H4 (cell line): ENCODE data around the gene LYL1. TPM values are rescaled to one million over a fixed set of nuclear protein-coding genes. Genes with fewer than 3 reads are reported as not detected.
A peak's percentile ranks its signal among the peaks of the same experiment; 100 is the strongest.

Experiments
- DNase-seq: peaks from one replicate; pipeline ENCODE4 v3.0.0-alpha.2; 2015; ENCODE audit warnings: low spot score
- total RNA-seq: library from RNA; depleted of rRNA; stranded (reverse); fragments of >200 nt; shearing (Covaris generic); gene quantifications from 2 replicates; pipeline ENCODE4 v1.2.3, GENCODE V29; 2014

Gene LYL1
- total RNA-seq, 1 experiment from 2014 or later: not detected

- no peak for DNase-seq
These were observed 26.7 kb upstream of the LYL1 start for GRCh38 chr19:13129384-13129783.

DNA sequence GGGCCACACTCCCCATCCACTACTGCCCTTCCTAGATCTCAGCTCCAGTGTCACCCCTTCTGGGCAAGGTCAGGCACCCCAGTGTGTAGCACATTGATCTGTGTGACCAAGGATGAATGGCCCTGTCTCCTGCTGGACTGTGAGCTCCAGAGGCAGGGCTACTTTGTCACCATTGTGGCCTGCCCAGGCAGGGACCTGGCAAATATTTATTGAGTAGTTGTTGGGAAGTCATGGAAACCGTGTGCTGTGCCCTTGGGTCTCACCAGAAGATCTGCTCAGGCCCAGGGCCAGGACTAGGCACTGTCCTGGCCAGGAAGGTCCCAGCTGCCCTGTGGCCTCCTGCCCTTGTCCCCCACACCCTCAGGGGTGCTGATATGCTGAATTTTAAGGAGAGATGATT is 25.9 kb upstream of the LYL1 start:
- DNase-seq: no peak

GRCh38 chr19:13127811-13128575 is 25.3 kb upstream of the LYL1 start:
- DNase-seq: no peak

DNA sequence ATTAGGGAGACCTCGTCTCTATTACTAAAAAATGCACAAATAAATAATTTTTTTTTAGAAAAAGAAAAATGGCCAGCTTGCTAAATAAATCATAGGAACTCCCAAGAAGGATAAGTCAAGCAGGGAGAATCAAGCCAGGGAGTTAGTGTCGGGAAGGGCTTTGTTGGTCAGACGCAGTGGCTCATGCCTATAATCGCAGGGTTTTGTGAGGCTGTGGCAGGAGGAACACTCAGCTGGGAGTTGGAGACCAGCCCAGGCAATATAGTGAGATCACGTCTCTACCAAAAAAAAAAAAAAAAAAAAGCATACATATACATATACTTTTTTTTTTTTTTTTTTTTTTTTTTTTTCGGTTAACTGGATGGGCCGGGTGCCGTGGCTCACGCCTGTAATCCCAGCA is 24.4 kb upstream of the LYL1 start:
- no peak for DNase-seq

DNA sequence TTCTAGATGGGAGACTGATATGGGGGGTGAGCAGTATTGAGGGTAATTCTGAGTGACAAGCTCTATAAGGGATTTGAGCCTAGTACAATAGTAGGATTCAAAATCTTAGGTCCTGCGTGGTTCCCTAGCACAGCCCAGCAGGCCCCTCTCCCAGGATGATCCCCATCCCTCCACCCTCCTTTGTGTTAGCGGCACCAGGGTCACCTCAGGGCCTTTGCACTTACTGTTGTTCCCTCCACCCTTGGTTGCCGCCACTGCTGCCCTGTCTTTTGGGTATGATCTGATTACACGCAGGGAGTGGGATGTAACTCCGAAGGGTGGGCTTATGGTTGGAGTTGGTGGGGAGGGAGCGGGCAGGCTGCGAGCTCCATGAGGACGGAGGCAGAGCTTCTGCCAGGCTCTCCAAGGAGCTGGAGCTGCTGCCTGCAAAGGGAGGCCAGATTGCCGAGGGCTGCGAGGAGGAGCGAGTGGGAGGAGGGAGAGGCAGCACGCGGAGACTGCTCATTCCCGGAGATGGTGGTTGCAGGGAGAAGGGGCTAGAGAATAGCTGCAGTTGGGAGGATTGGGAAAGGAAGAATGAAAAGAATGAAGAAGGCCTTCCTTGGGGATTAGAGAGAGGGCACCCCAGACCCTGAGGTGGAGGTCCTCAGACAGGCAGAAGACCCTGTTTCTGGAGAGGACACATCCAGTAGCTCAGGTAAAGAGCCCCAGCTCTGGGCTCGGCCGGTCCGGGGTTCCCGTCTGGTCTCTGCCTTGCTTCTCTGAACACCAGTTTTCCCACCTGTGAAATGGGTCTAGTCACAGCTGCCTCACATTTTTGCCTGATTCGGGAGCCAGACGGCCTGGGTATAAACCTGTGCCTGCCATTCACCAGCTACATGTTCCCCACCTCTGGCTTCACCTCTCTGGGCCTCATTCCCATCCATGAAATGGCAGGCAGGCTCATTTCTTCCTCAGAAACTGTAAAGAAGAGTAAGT is 20.6 kb upstream of the LYL1 start:
- no peak for DNase-seq

- DNase-seq: no peak
These were observed 19.7 kb upstream of the LYL1 start for GRCh38 chr19:13122275-13122878.

DNA sequence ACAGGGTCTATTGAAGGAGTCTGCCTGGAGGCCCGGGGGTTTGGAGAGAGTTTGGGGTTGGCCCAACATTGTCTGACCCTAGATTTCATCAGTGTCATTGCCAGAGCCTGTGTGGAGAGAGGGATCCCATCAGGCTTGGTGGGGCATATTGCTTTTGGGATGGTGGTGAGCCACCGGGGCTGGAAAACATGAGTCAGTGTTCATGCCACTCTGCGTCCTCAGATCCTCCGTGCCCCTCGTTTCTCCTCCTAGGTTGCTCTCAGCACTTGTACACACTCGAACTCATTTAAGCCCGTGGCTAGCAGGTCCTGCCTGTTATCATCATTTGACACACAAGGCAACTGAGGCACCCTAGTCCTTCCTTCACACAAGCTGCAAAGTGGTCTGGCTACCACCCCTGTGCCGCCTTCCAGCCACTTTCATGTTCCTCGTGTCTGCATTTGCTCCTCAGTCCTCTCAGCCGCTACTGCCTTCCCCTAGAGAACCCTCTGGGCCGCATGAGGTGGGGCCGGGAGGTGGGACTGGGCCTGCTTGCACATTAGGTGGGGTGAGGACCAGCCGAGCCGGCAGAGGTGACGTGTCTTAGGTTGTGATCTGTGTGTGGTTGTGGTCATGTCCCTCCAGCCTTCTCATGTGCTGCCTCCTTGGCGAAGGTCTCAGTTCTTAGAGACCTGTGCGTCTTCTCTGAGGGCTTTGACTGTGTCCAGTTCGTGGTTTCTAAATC is 19.1 kb upstream of the LYL1 start:
- DNase-seq: no peak

GRCh38 chr19:13120817-13121216 is 18.2 kb upstream of the LYL1 start:
- no peak for DNase-seq

DNA sequence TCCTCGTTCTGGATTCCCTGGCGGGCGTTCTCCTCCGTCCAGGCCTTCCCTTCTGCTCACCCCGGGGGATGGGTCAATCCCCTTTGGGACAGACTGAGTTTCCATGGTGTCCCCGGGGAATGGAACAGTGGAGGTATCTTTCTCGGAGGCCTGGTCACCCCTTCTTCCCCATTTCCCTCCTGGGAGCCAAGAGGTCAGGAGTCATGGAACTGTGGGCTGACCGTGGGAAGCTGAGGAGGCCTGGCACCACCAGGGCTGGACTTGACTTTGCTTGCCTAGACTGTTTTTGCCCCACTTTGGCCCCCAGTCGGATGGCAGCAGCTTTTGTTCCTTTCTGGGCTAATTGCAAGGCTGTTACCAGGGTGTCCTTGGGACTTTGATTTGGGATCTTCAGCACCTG is 17.4 kb upstream of the LYL1 start:
- DNase-seq: no peak

GRCh38 chr19:13119627-13120026 is 17.0 kb upstream of the LYL1 start:
- no peak for DNase-seq

GRCh38 chr19:13118424-13119193 is 16.0 kb upstream of the LYL1 start:
- peak; percentile 38 for DNase-seq

DNA sequence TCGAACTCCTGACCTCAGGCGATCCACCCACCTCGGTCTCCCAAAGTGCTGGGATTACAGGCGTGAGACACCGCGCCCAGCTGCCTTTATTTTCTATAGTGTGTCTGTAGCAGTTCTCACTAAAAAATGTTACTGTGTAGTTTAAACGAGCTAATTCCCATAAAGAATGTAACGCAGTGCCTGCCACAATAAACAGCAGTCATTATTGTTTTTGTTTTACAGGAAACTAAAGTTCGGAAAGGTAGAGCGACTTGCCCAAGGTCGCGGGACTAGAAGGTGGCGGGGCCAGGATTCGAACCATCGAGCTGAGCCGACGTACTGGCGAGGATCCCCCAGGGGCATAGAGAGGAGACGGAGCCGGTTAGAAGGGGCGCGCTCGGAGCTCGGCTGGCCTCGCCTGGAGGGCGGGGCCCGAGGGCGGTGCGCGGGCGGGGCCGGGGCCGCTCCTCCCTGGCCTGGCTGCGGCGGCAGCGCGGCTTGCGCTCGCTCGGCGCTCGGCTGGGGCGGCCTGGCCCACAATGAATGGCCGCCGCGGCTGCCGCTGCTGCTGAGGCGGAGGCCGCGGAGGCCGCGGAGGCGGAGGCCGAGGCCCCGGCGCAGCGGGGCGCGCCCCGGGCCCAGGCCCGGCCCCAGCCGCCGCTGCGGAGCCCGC is 15.2 kb upstream of the LYL1 start, which contains the start of gene NACC1:
Gene NACC1 (plus strand): TSS at position 493 of the 652 bp plus-strand sequence. CDS start 16,944 bp downstream, outside the sequence.
- peak; percentile 81 for DNase-seq

- DNase-seq: no peak
These were observed 14.6 kb upstream of the LYL1 start for GRCh38 chr19:13117176-13117771.

- peak; percentile 90 for DNase-seq
These were observed 13.9 kb upstream of the LYL1 start, which contains the start of gene TRMT1 for GRCh38 chr19:13116282-13117175. Gene TRMT1 (minus strand): TSS chr19:13116740. CDS start chr19:13116399, 341 bp downstream.

GRCh38 chr19:13115936-13116281 is 13.3 kb upstream of the LYL1 start:
- DNase-seq: no peak

- DNase-seq: no peak
These were observed 9.9 kb upstream of the LYL1 start for GRCh38 chr19:13112555-13112954.

DNA sequence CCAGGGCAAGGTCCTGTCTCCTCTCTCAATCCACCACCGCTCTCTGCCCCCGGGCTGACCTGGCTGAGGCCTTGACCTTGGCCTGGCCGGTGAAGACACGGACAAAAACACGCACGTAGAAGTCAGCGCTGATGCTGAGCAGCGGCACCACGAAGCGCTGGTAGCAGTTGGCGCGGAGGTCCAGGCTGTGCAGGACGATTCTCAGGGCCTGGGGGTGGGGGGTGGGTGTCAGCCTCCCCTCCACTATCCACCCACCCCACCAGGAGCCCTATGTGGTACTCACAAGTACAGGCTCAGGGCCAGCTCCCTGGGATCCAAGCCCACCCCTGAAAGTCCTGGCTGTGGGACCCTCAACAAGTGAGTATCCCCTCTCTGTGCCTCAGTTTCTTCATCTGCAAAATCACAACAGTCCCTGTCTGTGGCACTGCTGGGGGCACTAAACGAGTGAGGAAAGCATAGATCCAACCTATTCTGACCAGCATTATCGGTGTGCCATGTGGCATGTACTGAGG is 7.5 kb upstream of the LYL1 start:
- no peak for DNase-seq

GRCh38 chr19:13109361-13110098 is 6.9 kb upstream of the LYL1 start:
- no peak for DNase-seq
